AG10803 (cell line): ENCODE results near the gene VRK2.
"Not testable (repeated sequence)": the region's sequence is repeated elsewhere in the genome, so short reads cannot be mapped to it uniquely, and the experiment has no call there.

Source experiments
- DNase-seq: peaks from one replicate; pipeline ENCODE4 v3.0.0; 2010; ENCODE audit warnings: low read depth
- H3K4me3 ChIP-seq: 2 replicates; pipeline ENCODE4 v1.5.1; 2011; ENCODE audit warnings: mild to moderate bottlenecking, low read length, control low read depth
- CTCF ChIP-seq: conservative IDR thresholded peaks from 2 replicates; pipeline ENCODE4 v1.5.1; 2011; ENCODE audit warnings: mild to moderate bottlenecking, low read length, control low read depth, inconsistent platforms

Gene VRK2

GRCh38 chr2:58106896-58107295, 60.3 kb downstream of the VRK2 start:
- no peak for TF ChIP-seq CTCF
- H3K4me3 ChIP-seq = no peak overlapping the region
- DNase-seq = no peak

DNA sequence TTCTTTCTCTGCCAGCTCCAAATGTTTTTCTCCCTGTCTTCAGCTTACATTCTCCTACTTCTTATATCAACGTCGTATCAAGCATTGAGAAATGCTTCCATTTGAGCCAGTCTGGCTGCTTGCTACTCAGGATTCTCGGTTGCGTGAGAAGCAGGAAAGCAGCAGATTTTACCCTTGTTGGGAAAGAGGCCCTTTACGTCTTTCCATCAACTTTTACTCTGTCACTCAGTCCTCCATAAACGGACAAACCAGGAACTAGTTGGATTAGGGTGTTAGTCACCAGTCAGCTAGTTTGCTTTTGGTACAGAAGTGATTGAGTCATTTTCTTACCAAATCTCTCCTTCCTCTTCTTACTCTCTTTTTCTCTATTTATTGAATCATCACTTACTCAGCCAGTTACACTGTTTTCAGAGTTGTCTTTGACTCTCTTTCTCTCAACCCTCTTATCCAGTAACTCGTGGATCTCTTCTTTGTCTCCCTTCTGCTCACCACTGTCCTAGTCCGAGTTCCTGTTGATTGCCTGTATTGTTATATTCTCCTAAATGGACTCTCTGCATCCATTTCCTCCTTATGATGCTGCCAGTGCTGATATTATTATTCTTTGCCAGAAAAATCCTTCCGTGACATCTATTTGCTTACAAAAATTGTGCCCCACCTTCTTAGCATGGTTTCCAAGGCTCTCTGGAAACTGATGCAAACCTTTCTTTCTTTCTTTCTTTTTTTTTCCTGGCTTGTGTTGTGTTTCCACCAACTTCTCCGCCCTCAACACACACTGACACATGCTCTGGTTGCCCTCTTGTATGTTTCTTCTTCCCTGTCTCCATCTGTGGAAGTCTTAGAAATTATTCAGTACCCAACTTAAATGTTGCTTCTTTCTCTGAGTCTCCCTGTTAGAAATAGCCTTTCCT, 61.5 kb downstream of the VRK2 start:
- H3K4me3 ChIP-seq = peak overlapping the region; percentile 41
- DNase-seq = peak; percentile 91
- no peak for TF ChIP-seq CTCF

DNA sequence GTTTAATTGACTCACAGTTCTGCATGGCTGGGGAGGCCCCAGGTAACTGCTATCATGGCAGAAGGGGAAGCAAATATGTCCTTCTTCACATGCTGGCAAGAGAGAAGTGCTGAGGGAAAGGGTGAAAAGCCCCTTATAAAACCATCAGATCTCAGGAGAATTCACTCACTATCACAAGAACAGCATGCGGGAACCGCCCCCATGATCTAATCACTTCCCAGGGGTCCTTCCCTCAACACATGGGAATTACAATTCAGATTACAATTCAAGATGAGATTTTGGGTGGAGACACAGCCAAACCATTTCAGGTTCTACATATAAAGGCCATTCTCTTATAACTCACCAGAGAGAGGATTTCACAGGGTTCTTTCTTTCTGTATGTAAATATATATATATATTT, 62.9 kb downstream of the VRK2 start:
- TF ChIP-seq CTCF = no peak
- no peak for DNase-seq
- no peak overlapping the region for H3K4me3 ChIP-seq

- DNase-seq = no peak
These were observed 64.2 kb downstream of the VRK2 start for GRCh38 chr2:58110765-58111164.

DNA sequence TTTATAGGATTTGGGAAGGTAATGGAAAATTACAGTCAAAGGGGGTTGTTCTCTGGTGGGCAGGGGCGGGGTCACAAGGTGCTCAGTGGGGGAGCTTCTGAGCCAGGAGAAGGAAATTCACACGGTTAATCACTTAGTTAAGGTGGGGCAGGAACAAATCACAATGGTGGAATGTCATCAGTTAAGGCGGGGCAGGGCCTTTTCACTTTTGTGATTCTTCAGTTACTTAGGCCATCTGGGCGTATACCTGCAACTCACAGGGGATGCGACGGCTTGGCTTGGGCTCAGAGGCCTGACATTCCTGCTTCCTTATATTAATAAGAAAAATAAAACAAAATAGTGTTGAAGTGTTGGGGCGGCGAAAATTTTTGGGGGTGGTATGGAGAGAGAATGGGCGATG, 67.0 kb downstream of the VRK2 start:
- not testable (repeated sequence) for DNase-seq, H3K4me3 ChIP-seq

More at GRCh38 chr2:58110765-58111164, 64.2 kb downstream of the VRK2 start:
- H3K4me3 ChIP-seq = no peak overlapping the region
- TF ChIP-seq CTCF = no peak

- TF ChIP-seq CTCF = no peak
- no peak overlapping the region for H3K4me3 ChIP-seq
- no peak for DNase-seq
These were observed 74.1 kb downstream of the VRK2 start for GRCh38 chr2:58120626-58121229.

- no peak for TF ChIP-seq CTCF
- DNase-seq = no peak
These were observed 75.4 kb downstream of the VRK2 start for GRCh38 chr2:58122040-58122439.

More at GRCh38 chr2:58122040-58122439, 75.4 kb downstream of the VRK2 start:
- no peak overlapping the region for H3K4me3 ChIP-seq
